ENCODE measurements around the gene UBALD2. TPM values are rescaled to one million over a fixed set of nuclear protein-coding genes. Genes with fewer than 3 reads are reported as not detected.
"Not testable (repeated sequence)": the region's sequence is repeated elsewhere in the genome, so short reads cannot be mapped to it uniquely, and the experiment has no call there.

UBALD2 gene
- total RNA-seq, 1 experiment from 2014 or later: 7.0 TPM

- Histone ChIP-seq H3K27me3 (peaks cover 41% of the 10 kb centered on the region), H3K4me3 (peak within 1 kb of the TSS; percentile 56), H3K9me3 (no peaks in the 10 kb centered on the region), H3K36me3 (no peaks in the 10 kb centered on the region)
- DNase-seq: peak; percentile 50
Measured at GRCh38 chr17:76240461-76241203, 24.5 kb upstream of the UBALD2 start, which contains the start of gene RNF157. Gene RNF157 (minus strand): TSS chr17:76240493. CDS start chr17:76240240, 253 bp downstream.

GRCh38 chr17:76241204-76241538 lies 24.0 kb upstream of the UBALD2 start:
- no peak for DNase-seq
- no peaks in the 10 kb centered on the region for H3K36me3 ChIP-seq
- peak overlapping the region; percentile 56 for H3K4me3 ChIP-seq
- no peaks in the 10 kb centered on the region for H3K9me3 ChIP-seq
- H3K27me3 ChIP-seq: peaks cover 41% of the 10 kb centered on the region

DNA sequence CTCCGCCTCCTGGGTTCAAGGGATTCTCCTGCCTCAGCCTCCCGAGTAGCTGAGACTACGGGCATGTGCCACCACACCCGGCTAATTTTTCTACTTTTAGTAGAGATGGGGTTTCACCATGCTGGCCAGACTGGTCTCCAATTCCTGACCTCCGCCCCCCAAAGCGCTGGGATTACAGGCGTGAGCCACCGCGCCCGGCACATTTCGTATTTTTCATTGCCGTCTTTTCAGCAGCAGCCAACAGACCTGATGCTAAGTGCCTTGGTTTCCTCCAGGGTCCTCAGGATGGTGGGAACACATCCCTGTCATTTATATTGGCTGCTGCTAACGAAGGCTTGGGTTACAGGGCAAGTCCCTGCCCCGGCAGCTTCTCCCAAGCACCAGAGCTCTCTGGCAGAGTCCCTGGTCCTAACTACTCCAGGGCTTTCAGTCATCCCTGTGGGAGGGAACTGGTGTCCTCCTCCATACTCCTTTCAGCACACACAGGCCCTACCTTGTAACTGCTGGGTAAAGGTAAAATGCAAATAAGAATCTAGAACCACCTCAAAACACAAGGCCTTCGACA lies 23.4 kb upstream of the UBALD2 start:
- H3K36me3 ChIP-seq: no peaks in the 10 kb centered on the region
- no peak overlapping the region for H3K4me3 ChIP-seq
- peaks cover 41% of the 10 kb centered on the region for H3K27me3 ChIP-seq
- DNase-seq: no peak
- no peaks in the 10 kb centered on the region for H3K9me3 ChIP-seq

GRCh38 chr17:76243826-76244679 lies 21.1 kb upstream of the UBALD2 start:
- Histone ChIP-seq H3K4me3 (no peak overlapping the region), H3K27me3 (peaks cover 33% of the 10 kb centered on the region), H3K9me3 (no peaks in the 10 kb centered on the region), H3K36me3 (no peaks in the 10 kb centered on the region)
- no peak for DNase-seq

DNA sequence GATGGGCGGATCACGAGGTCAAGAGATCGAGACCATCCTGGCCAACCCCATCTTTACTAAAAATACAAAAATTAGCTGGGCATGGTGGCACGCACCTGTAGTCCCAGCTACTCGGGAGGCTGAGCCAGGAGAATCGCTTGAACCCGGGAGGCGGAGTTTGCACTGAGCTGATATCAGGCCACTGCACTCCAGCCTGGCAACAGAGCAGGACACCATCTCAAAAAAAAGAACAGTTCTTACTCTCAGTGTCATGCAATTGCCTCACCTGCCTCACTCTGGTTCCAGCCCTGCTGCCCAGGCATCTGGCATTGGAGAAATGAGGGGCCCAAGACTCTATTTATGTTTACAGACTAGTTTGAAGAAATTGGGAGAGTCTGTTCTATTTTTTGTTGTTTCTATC lies 20.4 kb upstream of the UBALD2 start:
- not testable (repeated sequence) for H3K36me3 ChIP-seq, H3K4me3 ChIP-seq, DNase-seq, H3K9me3 ChIP-seq
- peaks cover 32% of the 10 kb centered on the region for H3K27me3 ChIP-seq

- Histone ChIP-seq H3K4me3 (no peak overlapping the region), H3K36me3 (no peaks in the 10 kb centered on the region), H3K27me3 (peaks cover 22% of the 10 kb centered on the region), H3K9me3 (no peaks in the 10 kb centered on the region)
- no peak for DNase-seq
Measured at GRCh38 chr17:76246080-76247066, 18.8 kb upstream of the UBALD2 start.

DNA sequence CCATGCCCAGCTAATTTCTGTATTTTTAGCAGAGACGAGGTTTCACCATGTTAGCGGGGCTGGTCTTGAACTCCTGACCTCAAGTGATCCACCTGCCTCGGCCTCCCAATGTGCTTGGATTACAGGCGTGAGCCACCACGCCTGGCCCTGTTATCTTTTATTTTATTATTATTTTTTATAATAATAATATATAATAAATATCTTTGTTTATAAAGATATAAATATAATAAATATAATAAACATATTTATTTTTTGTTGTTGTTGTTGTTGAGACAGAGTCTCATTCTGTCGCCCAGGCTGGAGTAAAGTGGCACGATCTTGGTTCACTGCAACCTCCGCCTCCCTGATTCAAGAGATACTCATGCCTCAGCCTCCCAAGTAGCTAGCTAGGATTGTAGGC lies 17.8 kb upstream of the UBALD2 start:
- Histone ChIP-seq H3K27me3 (peaks cover 15% of the 10 kb centered on the region), H3K4me3 (no peak overlapping the region), H3K9me3 (no peaks in the 10 kb centered on the region), H3K36me3 (no peaks in the 10 kb centered on the region)
- no peak for DNase-seq

GRCh38 chr17:76248013-76248782 lies 16.9 kb upstream of the UBALD2 start:
- DNase-seq: no peak
- peaks cover 7% of the 10 kb centered on the region for H3K27me3 ChIP-seq
- no peaks in the 10 kb centered on the region for H3K36me3 ChIP-seq
- no peak overlapping the region for H3K4me3 ChIP-seq
- H3K9me3 ChIP-seq: no peaks in the 10 kb centered on the region

- H3K4me3 ChIP-seq: no peak overlapping the region
- DNase-seq: no peak
- no peaks in the 10 kb centered on the region for H3K36me3 ChIP-seq
- no peaks in the 10 kb centered on the region for H3K27me3 ChIP-seq
- H3K9me3 ChIP-seq: no peaks in the 10 kb centered on the region; the same call in 1 of the 2 replicates
Measured at GRCh38 chr17:76250141-76250540, 15.0 kb upstream of the UBALD2 start.

GRCh38 chr17:76251478-76252039 lies 13.6 kb upstream of the UBALD2 start:
- Histone ChIP-seq H3K27me3 (no peaks in the 10 kb centered on the region), H3K4me3 (no peak overlapping the region), H3K9me3 (no peaks in the 10 kb centered on the region; the same call in 1 of the 2 replicates), H3K36me3 (no peaks in the 10 kb centered on the region)
- DNase-seq: no peak

DNA sequence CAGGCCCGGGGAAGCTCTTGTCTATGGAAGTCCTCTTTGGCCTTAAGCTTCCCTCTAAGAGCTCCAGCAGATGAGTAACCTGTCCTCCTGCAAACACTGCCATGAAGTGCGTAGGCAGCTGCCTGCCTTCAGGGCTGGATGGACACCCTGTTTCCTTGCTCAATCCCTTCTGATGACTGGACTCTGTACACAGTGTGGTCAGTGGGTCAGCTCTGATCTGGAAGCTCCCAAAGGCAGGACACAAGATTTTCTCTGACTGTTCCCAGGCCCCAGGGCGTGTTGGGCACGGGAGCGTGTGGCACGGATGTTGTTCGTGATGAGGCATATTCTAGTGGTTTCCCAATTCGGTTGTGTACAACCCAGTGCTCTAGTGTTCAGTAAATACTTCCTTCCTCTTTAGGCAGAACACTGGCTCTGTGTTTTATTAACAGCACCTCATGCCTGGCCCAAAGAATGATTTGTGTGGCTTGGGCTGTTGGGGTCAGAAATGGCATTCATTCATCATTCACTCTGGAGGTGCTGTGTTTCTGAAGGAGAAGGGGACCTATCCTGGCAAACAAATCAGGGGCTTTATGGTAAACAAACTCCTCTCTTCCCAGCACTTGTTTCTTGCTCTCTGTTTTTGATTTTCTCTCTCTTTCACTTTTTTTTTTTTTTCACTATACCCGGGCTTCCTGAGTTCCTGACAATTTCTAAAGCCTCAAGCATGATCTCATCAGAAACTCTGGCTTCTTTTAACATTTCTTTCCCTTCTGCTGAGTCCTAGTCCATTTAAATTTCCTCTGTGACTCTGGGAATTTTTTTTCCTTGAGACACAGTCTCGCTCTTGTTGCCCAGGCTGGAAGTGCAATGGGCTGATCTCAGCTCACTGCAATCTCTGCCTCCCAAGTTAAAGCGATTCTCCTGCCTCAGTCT lies 12.9 kb upstream of the UBALD2 start:
- Histone ChIP-seq H3K9me3 (no peaks in the 10 kb centered on the region; the same call in 1 of the 2 replicates), H3K4me3 (no peak overlapping the region), H3K27me3 (no peaks in the 10 kb centered on the region), H3K36me3 (no peaks in the 10 kb centered on the region)
- DNase-seq: peak; percentile 88

DNA sequence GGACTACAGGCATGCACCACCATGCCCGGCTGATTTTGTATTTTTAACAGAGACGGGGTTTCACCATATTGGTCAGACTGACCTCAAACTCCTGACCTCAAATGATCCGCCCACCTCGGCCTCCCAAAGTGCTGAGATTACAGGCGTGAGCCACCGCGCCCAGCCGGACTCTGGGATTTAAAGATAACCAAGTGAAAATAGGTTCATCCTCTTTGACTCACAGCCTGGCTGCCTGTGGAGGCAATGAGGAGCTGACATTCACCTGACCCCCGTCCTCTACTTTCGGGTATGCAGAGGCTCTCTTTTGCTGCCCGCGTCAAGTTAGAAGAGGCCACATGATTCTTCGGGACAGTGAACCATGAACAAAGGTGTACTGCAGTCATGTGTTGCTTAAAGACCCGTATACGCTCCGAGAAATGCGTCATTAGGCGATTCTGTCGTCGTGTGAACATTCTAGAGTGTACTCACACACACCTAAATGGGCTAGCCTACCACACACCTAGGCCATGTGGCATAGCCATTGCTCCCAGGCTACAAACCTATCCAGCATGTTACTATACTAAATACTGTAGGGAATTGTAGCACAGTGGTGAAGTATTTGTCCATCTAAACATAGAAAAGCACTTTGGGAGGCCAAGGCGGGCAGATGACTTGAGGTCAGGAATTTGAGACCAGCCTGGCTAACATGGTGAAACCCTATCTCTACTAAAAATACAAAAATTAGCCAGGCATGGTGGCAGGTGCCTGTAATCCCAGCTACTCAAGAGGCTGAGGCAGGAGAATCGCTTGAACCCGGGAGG lies 12.0 kb upstream of the UBALD2 start:
- not testable (repeated sequence) for DNase-seq

GRCh38 chr17:76253841-76254240 lies 11.3 kb upstream of the UBALD2 start:
- no peak overlapping the region for H3K4me3 ChIP-seq
- no peaks in the 10 kb centered on the region; the same call in 1 of the 2 replicates for H3K9me3 ChIP-seq
- no peak for DNase-seq
- no peaks in the 10 kb centered on the region for H3K36me3 ChIP-seq
- H3K27me3 ChIP-seq: no peaks in the 10 kb centered on the region

More for the DNA sequence above, 12.0 kb upstream of the UBALD2 start:
- not testable (repeated sequence) for H3K4me3 ChIP-seq, H3K36me3 ChIP-seq, H3K27me3 ChIP-seq, H3K9me3 ChIP-seq

- no peaks in the 10 kb centered on the region; the same call in 1 of the 2 replicates for H3K9me3 ChIP-seq
- no peaks in the 10 kb centered on the region for H3K36me3 ChIP-seq
- H3K27me3 ChIP-seq: no peaks in the 10 kb centered on the region
- no peak overlapping the region for H3K4me3 ChIP-seq
- DNase-seq: no peak
Measured at GRCh38 chr17:76254275-76254674, 10.9 kb upstream of the UBALD2 start.
